Esophagus muscularis mucosa (tissue), 4 donors: ENCODE measurements around the gene ADAMTS3. TPM values are rescaled to one million over a fixed set of nuclear protein-coding genes. Genes with fewer than 3 reads are reported as not detected.

ENCODE experiments used
- DNase-seq: peaks from one replicate; pipeline ENCODE4 v3.0.0-alpha.2; 2017; ENCODE audit errors: extremely low spot score
- H3K27ac ChIP-seq, 4 donors: fragments of 200-600 bp; sonication (generic); replicated peaks in 1 of 4; 1 replicate in 3 of 4; 2 replicates in 1 of 4; pipeline ENCODE4 v1.5.1; 2016 to 2019; ENCODE audit warnings: mild to moderate bottlenecking in 1 of 4
- H3K27me3 ChIP-seq, 4 donors: fragments of 200-600 bp; sonication (generic); one replicate each; pipeline versions ENCODE4 v1.5.1 to v1.6.0; 2016 to 2019
- H3K36me3 ChIP-seq, 4 donors: fragments of 200-600 bp; sonication (generic); one replicate each; pipeline ENCODE4 v1.5.1; 2016 to 2019
- H3K4me1 ChIP-seq, 4 donors: fragments of 200-600 bp; sonication (generic); one replicate each; pipeline ENCODE4 v1.5.1; 2016 to 2019
- H3K4me3 ChIP-seq, 4 donors: fragments of 200-600 bp; sonication (generic); 1 replicate in 2 of 4; 2 replicates in 2 of 4; pipeline ENCODE4 v1.5.1; 2016 to 2019; ENCODE audit warnings: mild to moderate bottlenecking in 4 of 4, moderate library complexity in 1 of 4
- H3K9me3 ChIP-seq, 4 donors: fragments of 200-600 bp; sonication (generic); 1 replicate in 3 of 4; 2 replicates in 1 of 4; pipeline ENCODE4 v1.5.1; 2016 to 2019
- EP300 ChIP-seq: sonication (generic); formaldehyde crosslinking; IDR thresholded peaks from one replicate; pipeline ENCODE4 v1.6.1; 2017; ENCODE audit warnings: antibody characterized with exemption
- POLR2A ChIP-seq: fragments of 450-650 bp; IDR thresholded peaks from one replicate; pipeline ENCODE4 v1.6.1; 2017; ENCODE audit warnings: antibody characterized with exemption, moderate library complexity, mild to moderate bottlenecking, low read depth
- POLR2AphosphoS5 ChIP-seq, 2 donors: sonication (generic); formaldehyde crosslinking; IDR thresholded peaks; one replicate each; pipeline ENCODE4 v1.6.1; 2017; ENCODE audit warnings: antibody characterized with exemption in 2 of 2
- WGBS: methylation state at CpG from one replicate; pipeline ENCODE4 v1.1.5; 2018; 5-methylcytosine and 5-hydroxymethylcytosine counted together
- intact Hi-C: fragments of 100-400 bp; cut with DNase I; formaldehyde crosslinking; loops from one replicate; pipeline ENCODE4 v1.15.1; 2023
- total RNA-seq, 4 donors: library from RNA; depleted of rRNA; stranded (reverse); fragments of >200 nt; gene quantifications; one replicate each; pipeline versions ENCODE4 v1.1.0 to v1.2.1, GENCODE V29; 2016
- TF ChIP-seq, protein P1 (sequence below), 3 experiments: fragments of 200-600 bp in 2 of 3; fragments of 450-650 bp in 1 of 3; sonication (generic) in 2 of 3; IDR thresholded peaks; one replicate each; pipeline ENCODE4 v1.5.1; 2017 to 2019; ENCODE audit warnings: antibody characterized with exemption in 3 of 3, mild to moderate bottlenecking in 2 of 3, moderate library complexity in 1 of 3

The ADAMTS3 gene
- total RNA-seq, 4 donors from 2014 or later, result 1.1 to 2.5 (median 1.3) TPM

DNA sequence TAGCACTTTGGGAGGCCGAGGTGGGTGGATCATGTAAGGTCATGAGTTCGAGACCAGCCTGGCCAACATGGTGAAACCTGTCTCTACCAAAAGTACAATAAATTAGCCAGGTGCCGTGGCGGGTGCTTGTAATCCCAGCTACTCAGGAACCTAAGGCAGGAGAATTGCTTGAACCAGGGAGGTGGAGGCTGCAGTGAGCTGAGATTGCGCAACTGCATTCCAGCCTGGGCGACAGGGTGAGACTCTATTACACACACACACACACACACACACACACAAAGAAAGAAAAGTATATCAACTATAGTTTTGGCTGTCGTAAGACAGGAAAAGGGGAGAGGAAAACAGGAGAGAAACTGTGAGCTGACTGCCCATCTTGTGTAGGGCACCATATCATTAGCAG is 171.7 kb downstream of the ADAMTS3 start:
- Histone ChIP-seq H3K27me3 (no peaks in the 10 kb centered on the region), H3K9me3 (no peaks in the 10 kb centered on the region), H3K36me3 (no peaks in the 10 kb centered on the region), H3K4me3 (no peak overlapping the region), H3K4me1 (no peaks in the 10 kb centered on the region), H3K27ac (no peak overlapping the region)
- DNase-seq, result no peak
- intact Hi-C loops, result no loop called here
- TF ChIP-seq EP300 (no peak), POLR2A (no peak), POLR2AphosphoS5 (IDR thresholded peaks at IDR 0.05) (no peak)
- TF ChIP-seq, protein P1, sequence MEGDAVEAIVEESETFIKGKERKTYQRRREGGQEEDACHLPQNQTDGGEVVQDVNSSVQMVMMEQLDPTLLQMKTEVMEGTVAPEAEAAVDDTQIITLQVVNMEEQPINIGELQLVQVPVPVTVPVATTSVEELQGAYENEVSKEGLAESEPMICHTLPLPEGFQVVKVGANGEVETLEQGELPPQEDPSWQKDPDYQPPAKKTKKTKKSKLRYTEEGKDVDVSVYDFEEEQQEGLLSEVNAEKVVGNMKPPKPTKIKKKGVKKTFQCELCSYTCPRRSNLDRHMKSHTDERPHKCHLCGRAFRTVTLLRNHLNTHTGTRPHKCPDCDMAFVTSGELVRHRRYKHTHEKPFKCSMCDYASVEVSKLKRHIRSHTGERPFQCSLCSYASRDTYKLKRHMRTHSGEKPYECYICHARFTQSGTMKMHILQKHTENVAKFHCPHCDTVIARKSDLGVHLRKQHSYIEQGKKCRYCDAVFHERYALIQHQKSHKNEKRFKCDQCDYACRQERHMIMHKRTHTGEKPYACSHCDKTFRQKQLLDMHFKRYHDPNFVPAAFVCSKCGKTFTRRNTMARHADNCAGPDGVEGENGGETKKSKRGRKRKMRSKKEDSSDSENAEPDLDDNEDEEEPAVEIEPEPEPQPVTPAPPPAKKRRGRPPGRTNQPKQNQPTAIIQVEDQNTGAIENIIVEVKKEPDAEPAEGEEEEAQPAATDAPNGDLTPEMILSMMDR (IDR thresholded peaks at IDR 0.05), result no peak
- WGBS, result 96% methylated on average over 7 of the region's 7 CpGs

DNA sequence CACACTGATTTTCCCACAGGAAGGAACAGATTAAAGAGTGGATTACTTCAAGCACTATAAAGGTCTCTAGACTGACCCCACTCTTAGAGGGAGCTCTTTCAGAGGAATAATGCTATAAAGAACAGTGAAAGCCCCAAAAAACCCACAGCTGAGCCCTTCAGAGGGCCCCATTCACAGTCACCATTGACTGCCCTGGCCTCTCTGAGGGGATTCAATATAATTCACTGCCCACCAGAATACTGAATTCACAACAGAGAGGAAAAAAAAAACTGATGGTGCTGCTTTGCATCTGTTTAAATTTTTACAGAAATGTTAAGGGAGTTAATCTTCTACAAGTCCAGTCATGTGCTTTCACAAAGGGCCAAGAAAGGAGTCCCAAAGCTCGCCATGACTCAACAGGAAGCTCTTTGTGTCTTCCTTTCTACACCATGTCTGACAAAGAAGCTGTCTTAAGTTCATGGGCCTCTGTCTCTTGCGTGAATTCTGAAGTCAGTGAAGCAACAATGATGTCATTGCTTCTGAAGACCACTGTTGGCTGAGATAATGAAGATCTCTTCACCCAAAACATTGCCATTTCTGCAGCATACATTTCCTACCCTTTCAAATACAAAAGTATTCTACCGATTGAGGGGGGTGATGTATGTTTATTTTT is 174.9 kb downstream of the ADAMTS3 start:
- Histone ChIP-seq H3K4me1 (peaks cover 0 to 13% (median 10%) of the 10 kb centered on the region in 4 donors), H3K4me3 (no peak overlapping the region), H3K27me3 (no peaks in the 10 kb centered on the region), H3K27ac (no peak overlapping the region), H3K9me3 (no peaks in the 10 kb centered on the region), H3K36me3 (no peaks in the 10 kb centered on the region)
- no peak for DNase-seq
- WGBS, result 89% methylated on average over 3 of the region's 3 CpGs
- TF ChIP-seq POLR2AphosphoS5 (IDR thresholded peaks at IDR 0.05), result no peak
- no peak for TF ChIP-seq EP300
- TF ChIP-seq POLR2A, result no peak
- TF ChIP-seq, protein P1 (IDR thresholded peaks at IDR 0.05), result no peak
- intact Hi-C loops, result no loop called here

DNA sequence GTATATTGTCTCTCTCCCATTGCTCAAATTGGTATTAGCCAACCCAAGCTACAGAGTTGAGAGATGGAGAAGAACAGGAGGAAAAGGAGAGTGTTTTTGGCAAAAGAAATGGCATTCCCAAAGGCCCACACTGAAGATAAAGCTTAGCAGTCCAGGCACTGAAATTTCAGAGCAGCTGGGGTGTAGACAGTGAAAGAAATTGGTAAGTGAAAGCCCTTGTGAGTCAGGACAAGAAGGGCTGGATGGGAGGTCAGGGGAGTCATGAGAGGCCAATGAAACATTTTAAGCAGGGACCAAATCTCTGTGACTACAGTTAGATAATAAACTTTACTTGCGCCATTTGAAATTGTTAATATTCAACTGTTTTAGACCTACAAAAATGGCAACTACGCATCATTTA is 177.7 kb downstream of the ADAMTS3 start:
- Histone ChIP-seq H3K9me3 (no peaks in the 10 kb centered on the region), H3K27me3 (no peaks in the 10 kb centered on the region), H3K4me1 (peaks cover 3 to 13% (median 10%) of the 10 kb centered on the region in 4 donors), H3K36me3 (no peaks in the 10 kb centered on the region), H3K4me3 (no peak overlapping the region), H3K27ac (no peak overlapping the region)
- intact Hi-C loops, result no loop called here
- no peak for DNase-seq
- TF ChIP-seq, protein P1 (IDR thresholded peaks at IDR 0.05), result no peak
- WGBS, result 91% methylated on average over 2 of the region's 2 CpGs

DNA sequence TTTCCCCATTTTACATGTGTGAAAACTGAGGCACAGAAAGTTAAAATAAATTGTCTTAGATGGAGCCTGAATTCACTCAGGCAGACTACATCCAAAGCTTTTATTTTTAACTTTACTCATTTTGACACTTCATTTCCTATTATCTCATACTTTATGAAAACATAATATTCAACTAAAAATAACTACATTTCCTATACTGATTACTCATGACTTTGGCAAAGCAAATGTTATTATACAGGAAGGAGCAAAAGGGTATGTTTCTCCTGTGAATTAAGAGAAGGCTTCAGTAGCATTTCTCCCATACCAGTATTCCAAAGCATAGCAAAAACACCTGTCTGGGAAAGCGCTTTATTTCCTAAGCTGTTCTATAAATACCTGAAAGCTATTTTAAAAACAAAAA is 178.6 kb downstream of the ADAMTS3 start:
- H3K4me3 ChIP-seq, result no peak overlapping the region
- H3K27me3 ChIP-seq, result no peaks in the 10 kb centered on the region
- no peaks in the 10 kb centered on the region for H3K9me3 ChIP-seq
- WGBS, result 31% methylated on average over 1 of the region's 1 CpG
- H3K4me1 ChIP-seq, result peaks cover 3 to 13% (median 10%) of the 10 kb centered on the region in 4 donors
- DNase-seq, result no peak
- H3K27ac ChIP-seq, result no peak overlapping the region
- H3K36me3 ChIP-seq, result no peaks in the 10 kb centered on the region
- TF ChIP-seq POLR2AphosphoS5 (IDR thresholded peaks at IDR 0.05) (no peak), EP300 (no peak), POLR2A (no peak)
- TF ChIP-seq, protein P1 (IDR thresholded peaks at IDR 0.05), result no peak
- intact Hi-C loops, result no loop called here

DNA sequence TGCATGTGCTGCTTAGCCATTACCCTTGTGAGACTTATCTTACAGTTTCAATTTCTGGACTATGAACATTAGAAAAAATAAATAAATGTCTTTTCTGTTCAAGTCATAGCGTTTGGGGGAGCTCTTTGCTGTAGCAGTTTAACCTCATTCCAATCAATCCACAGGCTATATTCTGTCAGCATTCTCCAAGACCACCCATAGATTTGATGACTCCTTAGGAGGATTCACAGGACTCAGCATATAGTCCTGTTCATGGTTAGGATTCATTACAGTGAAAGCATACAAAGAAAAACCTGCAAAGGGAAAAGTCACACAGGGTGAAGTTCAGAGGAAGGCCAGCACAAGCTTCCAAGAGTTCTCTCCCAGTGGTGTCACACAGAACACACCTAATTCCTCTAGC is 180.5 kb downstream of the ADAMTS3 start:
- no peak for DNase-seq
- WGBS, result 88% methylated on average over 1 of the region's 1 CpG
- Histone ChIP-seq H3K27me3 (no peaks in the 10 kb centered on the region), H3K4me3 (no peak overlapping the region), H3K9me3 (no peaks in the 10 kb centered on the region), H3K4me1 (peaks cover 3 to 13% (median 10%) of the 10 kb centered on the region in 4 donors), H3K36me3 (no peaks in the 10 kb centered on the region), H3K27ac (no peak overlapping the region)
- TF ChIP-seq POLR2AphosphoS5 (IDR thresholded peaks at IDR 0.05), result no peak
- no peak for TF ChIP-seq EP300
- TF ChIP-seq, protein P1 (IDR thresholded peaks at IDR 0.05), result no peak
- TF ChIP-seq POLR2A, result no peak
- intact Hi-C loops, result no loop called here
